ENCODE data around the gene PSTPIP2. TPM values are rescaled to one million over a fixed set of nuclear protein-coding genes. Genes with fewer than 3 reads are reported as not detected.

The PSTPIP2 gene
- total RNA-seq, 1 donor from 2014 or later: 0.60 TPM

- TF ChIP-seq, protein P1, sequence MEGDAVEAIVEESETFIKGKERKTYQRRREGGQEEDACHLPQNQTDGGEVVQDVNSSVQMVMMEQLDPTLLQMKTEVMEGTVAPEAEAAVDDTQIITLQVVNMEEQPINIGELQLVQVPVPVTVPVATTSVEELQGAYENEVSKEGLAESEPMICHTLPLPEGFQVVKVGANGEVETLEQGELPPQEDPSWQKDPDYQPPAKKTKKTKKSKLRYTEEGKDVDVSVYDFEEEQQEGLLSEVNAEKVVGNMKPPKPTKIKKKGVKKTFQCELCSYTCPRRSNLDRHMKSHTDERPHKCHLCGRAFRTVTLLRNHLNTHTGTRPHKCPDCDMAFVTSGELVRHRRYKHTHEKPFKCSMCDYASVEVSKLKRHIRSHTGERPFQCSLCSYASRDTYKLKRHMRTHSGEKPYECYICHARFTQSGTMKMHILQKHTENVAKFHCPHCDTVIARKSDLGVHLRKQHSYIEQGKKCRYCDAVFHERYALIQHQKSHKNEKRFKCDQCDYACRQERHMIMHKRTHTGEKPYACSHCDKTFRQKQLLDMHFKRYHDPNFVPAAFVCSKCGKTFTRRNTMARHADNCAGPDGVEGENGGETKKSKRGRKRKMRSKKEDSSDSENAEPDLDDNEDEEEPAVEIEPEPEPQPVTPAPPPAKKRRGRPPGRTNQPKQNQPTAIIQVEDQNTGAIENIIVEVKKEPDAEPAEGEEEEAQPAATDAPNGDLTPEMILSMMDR (IDR thresholded peaks at IDR 0.05): no peak
- intact Hi-C loops (cut with micrococcal nuclease): no loop called here
Measured at GRCh38 chr18:46099463-46099862, 27.4 kb upstream of the PSTPIP2 start.

DNA sequence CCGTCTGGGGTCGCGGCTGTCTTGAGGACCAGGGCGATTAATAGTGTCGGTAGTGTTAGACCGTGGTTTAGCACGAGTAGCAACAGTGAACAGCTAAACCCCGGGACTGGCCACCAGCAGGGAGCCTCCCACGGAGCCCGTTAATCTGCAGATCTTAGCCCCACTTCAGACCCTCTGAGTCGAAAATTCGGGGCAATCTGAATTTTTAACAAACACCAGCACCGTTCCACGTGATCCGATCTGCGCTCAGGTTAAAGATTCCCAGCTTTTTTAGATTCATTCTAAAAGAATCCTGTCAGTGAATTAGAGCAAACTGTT, 26.5 kb upstream of the PSTPIP2 start:
- Mint-ChIP-seq H3K27ac (peak overlapping the region; percentile 97), H3K4me3 (peak overlapping the region; percentile 97), H3K9me3 (no peaks in the 10 kb centered on the region), H3K36me3 (ENCODE audit: low read depth) (peaks cover 21% of the 10 kb centered on the region), H3K4me1 (peaks cover 34% of the 10 kb centered on the region), H3K27me3 (no peaks in the 10 kb centered on the region)
- intact Hi-C loops (cut with micrococcal nuclease): loop anchor here (1.0 kb wide), 3 partner anchors 75 to 152 kb away; partner anchors contain the start of gene EPG5
- TF ChIP-seq, protein P1 (IDR thresholded peaks at IDR 0.05): no peak
- ChIA-PET CTCF (interaction anchor here (1.4 to 1.7 kb wide), 2 partner anchors 25 to 76 kb away, joined by 4 to 8 read pairs; a partner anchor contains a TSS), POLR2A (interaction anchor here (0.6 to 2.6 kb wide), 11 partner anchors 9 to 1375 kb away, joined by 3 to 14 read pairs (median 6); a partner anchor contains a TSS)
- DNase-seq (peak; percentile 46), ATAC-seq (ENCODE audit: low read depth) (no peak)

More at GRCh38 chr18:46099463-46099862, 27.4 kb upstream of the PSTPIP2 start:
- no peak for DNase-seq
- POLR2A ChIA-PET: interaction anchor here (0.7 to 0.8 kb wide), 2 partner anchors 16 to 78 kb away, joined by 3 to 4 read pairs; no protein-coding TSS in a partner anchor
- Mint-ChIP-seq H3K27ac (no peak overlapping the region), H3K4me1 (peaks cover 36% of the 10 kb centered on the region), H3K9me3 (no peaks in the 10 kb centered on the region), H3K27me3 (no peaks in the 10 kb centered on the region), H3K4me3 (no peak overlapping the region), H3K36me3 (ENCODE audit: low read depth) (peaks cover 19% of the 10 kb centered on the region)
- no peak for ATAC-seq (ENCODE audit: low read depth)
- CTCF ChIA-PET: no interaction called here

DNA sequence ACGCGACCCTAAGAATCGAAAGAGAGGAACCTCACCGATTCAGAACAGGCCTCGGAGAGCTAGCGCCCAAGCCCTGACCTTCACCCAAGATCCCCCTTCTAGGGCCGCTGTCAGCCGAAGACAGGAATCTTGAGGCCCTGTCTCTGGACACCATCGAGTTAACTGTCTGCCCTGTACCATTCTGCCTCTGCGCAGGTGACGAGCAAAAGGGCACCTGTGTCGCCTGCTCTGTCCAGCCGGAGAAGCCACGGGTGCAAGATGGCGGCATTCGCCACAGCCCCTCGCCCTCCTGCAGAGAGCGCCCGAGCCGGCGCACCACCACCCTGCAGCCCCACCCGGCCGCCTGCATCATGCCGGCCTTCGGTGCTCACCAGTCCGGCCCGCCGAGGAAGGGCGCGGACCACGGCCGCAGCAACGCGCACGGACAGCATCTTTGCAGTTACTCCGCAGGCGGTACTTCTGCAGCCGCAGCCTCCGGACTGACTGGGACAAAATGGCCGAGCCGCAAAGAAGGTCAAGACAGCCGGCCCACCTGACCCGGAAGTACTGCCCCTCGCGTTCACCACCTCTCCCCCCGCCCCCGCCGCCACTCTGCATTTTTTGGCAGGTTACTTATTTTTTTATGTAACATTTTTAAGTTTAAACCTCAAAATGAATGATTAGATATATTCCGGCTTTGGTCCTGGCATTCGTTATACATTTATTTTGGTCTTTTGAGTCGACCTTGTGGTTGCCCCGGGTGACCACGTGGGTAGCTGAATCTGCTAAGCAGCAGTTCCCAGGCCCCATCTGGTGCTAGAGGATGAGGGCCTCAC, 25.9 kb upstream of the PSTPIP2 start, which contains the start of gene ATP5F1A:
ATP5F1A (minus strand) TSS at position 496 of the 815 bp plus-strand sequence; CDS start at position 431, 65 bp downstream.
- intact Hi-C loops (cut with micrococcal nuclease): loop anchor here (1.0 kb wide), 3 partner anchors 75 to 152 kb away; partner anchors contain the start of gene EPG5
- H3K36me3 Mint-ChIP-seq (ENCODE audit: low read depth): peaks cover 25% of the 10 kb centered on the region
- ChIA-PET CTCF (interaction anchor here (0.9 to 1.7 kb wide), 3 partner anchors 9 to 76 kb away, joined by 3 to 8 read pairs (median 4); a partner anchor contains a TSS), POLR2A (interaction anchor here (0.6 to 2.6 kb wide), 13 partner anchors 9 to 1375 kb away, joined by 3 to 14 read pairs (median 6); a partner anchor contains a TSS)
- DNase-seq (peak; percentile 78), ATAC-seq (ENCODE audit: low read depth) (peak; percentile 86)
- H3K4me1 Mint-ChIP-seq: peaks cover 35% of the 10 kb centered on the region
- peak within 1 kb of the TSS; percentile 97 for H3K4me3 Mint-ChIP-seq
- peak within 1 kb of the TSS; percentile 97 for H3K27ac Mint-ChIP-seq
- no peaks in the 10 kb centered on the region for H3K27me3 Mint-ChIP-seq
- TF ChIP-seq, protein P1 (IDR thresholded peaks at IDR 0.05): no peak
- no peaks in the 10 kb centered on the region for H3K9me3 Mint-ChIP-seq

DNA sequence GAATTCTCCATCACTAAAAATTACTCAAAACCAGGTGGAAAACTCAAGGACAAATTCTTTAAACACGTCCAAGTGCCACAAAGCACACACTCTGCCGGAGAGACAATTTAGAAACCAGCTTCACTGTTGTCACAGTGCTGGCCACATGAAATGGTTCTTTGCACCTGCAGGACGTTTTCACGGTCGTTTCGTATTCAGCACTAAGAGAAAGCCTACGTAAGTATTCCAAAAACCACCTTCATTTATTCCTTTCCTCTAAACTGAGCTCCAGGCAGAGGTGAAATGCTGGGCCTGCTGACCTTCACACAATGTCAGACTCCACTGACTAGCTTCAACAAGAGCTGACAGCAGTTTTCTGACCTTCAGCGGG, 25.4 kb upstream of the PSTPIP2 start:
- peaks cover 29% of the 10 kb centered on the region for H3K36me3 Mint-ChIP-seq (ENCODE audit: low read depth)
- DNase-seq: no peak
- H3K27me3 Mint-ChIP-seq: no peaks in the 10 kb centered on the region
- peak overlapping the region; percentile 97 for H3K4me3 Mint-ChIP-seq
- H3K4me1 Mint-ChIP-seq: peaks cover 35% of the 10 kb centered on the region
- intact Hi-C loops (cut with micrococcal nuclease): no loop called here
- peak; percentile 7 for ATAC-seq (ENCODE audit: low read depth)
- TF ChIP-seq, protein P1 (IDR thresholded peaks at IDR 0.05): no peak
- POLR2A ChIA-PET: interaction anchor here (0.6 to 2.6 kb wide), 7 partner anchors 10 to 322 kb away, joined by 3 to 14 read pairs (median 5); a partner anchor contains a TSS
- CTCF ChIA-PET: interaction anchor here (0.9 to 1.7 kb wide), 4 partner anchors 10 to 77 kb away, joined by 3 to 8 read pairs (median 5); a partner anchor contains a TSS
- no peaks in the 10 kb centered on the region for H3K9me3 Mint-ChIP-seq
- peak overlapping the region; percentile 97 for H3K27ac Mint-ChIP-seq
